HCT116 (cell line): ENCODE results near the gene PRSS35.

Source experiments
- CTCF ChIP-seq, 3 experiments: fragments of 200-600 bp in 1 of 3; sonication (generic) in 1 of 3; IDR thresholded peaks in 2 of 3; conservative IDR thresholded peaks in 1 of 3; 2 replicates each; pipeline ENCODE4 v1.5.1; 2012 to 2017; ENCODE audit warnings: low read depth in 2 of 3, low read length in 2 of 3, antibody characterized with exemption in 1 of 3, borderline replicate concordance in 1 of 3, control low read depth in 1 of 3, mild to moderate bottlenecking in 1 of 3, mixed read lengths in 1 of 3, mixed run types in 1 of 3, moderate library complexity in 1 of 3; ENCODE audit not compliant: insufficient read depth in 1 of 3
- EGR1 ChIP-seq: IDR thresholded peaks from 2 replicates; pipeline ENCODE4 v1.6.1; 2012; ENCODE audit warnings: low read depth
- EZH2 ChIP-seq: fragments of 200-600 bp; sonication (generic); IDR thresholded peaks from 2 replicates; pipeline ENCODE4 v1.6.1; 2017; ENCODE audit warnings: antibody characterized with exemption, mixed run types
- POLR2AphosphoS5 ChIP-seq: IDR thresholded peaks from 2 replicates; pipeline ENCODE4 v1.6.1; 2011; ENCODE audit warnings: mild to moderate bottlenecking, low read depth, low read length, moderate library complexity

DNA sequence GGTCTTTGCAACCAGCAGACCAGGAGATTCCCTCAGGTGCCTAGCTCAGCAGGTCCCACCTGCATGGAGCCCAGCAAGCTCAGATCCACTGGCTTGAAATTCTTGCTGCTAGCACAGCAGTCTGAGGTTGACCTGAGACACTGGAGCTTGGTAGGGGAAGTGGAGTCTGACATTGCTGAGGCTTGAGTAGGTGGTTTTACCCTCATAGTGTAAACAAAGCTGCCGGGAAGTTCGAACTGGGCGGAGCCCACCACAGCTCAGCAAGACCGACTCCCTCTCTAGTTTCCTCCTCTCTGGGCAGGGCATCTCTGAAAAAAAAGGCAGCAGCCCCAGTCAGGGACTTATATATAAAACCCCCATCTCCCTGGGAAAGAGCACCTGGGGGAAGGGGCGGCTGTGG is 34.3 kb downstream of the PRSS35 start:
- no peak for TF ChIP-seq CTCF (IDR thresholded peaks at IDR 0.05 in 2 of 3, conservative IDR thresholded peaks at IDR 0.05 in 1 of 3; ENCODE audit: borderline replicate concordance in 1 of 3, insufficient read depth in 1 of 3, low read depth in 2 of 3, low read length in 2 of 3)
- TF ChIP-seq EZH2: no peak
- TF ChIP-seq EGR1: no peak
- TF ChIP-seq POLR2AphosphoS5: no peak
